ENCODE results near the gene FER.
"Not testable (repeated sequence)": the region's sequence is repeated elsewhere in the genome, so short reads cannot be mapped to it uniquely, and the experiment has no call there.

DNA sequence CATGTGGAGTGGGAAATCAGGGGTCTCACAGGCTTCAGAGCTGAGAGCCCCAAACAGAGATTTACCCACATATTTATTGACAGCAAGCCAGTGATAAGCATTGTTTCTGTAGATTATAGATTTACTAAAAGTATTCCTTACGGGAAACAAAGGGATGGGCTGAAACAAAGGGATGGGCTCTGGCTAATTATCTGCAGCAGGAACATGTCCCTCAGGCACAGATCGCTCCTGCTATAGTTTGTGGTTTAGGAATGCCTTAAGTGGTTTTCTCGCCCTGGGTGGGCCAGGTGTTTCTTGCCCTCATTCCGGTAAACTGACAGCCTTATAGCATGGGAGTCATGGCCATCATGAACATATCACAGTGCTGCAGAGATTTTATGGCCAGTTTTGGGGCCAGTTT lies 36.9 kb downstream of the FER start:
- TF ChIP-seq, protein P1, sequence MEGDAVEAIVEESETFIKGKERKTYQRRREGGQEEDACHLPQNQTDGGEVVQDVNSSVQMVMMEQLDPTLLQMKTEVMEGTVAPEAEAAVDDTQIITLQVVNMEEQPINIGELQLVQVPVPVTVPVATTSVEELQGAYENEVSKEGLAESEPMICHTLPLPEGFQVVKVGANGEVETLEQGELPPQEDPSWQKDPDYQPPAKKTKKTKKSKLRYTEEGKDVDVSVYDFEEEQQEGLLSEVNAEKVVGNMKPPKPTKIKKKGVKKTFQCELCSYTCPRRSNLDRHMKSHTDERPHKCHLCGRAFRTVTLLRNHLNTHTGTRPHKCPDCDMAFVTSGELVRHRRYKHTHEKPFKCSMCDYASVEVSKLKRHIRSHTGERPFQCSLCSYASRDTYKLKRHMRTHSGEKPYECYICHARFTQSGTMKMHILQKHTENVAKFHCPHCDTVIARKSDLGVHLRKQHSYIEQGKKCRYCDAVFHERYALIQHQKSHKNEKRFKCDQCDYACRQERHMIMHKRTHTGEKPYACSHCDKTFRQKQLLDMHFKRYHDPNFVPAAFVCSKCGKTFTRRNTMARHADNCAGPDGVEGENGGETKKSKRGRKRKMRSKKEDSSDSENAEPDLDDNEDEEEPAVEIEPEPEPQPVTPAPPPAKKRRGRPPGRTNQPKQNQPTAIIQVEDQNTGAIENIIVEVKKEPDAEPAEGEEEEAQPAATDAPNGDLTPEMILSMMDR (IDR thresholded peaks at IDR 0.05), result not testable (repeated sequence)
- TF ChIP-seq GABPA (IDR thresholded peaks at IDR 0.05; ENCODE audit: low read depth); EZH2phosphoT487 (IDR thresholded peaks at IDR 0.05; ENCODE audit: borderline replicate concordance, low read depth); NFIC (IDR thresholded peaks at IDR 0.05; ENCODE audit: borderline replicate concordance); SMC3 (IDR thresholded peaks at IDR 0.05; ENCODE audit: low read depth, low read length); TEAD4 (IDR thresholded peaks at IDR 0.05; ENCODE audit: borderline replicate concordance, insufficient read depth); FOXJ3 (CRISPR knock-in tag; IDR thresholded peaks at IDR 0.05): not testable (repeated sequence)
- TF ChIP-seq, protein P2, sequence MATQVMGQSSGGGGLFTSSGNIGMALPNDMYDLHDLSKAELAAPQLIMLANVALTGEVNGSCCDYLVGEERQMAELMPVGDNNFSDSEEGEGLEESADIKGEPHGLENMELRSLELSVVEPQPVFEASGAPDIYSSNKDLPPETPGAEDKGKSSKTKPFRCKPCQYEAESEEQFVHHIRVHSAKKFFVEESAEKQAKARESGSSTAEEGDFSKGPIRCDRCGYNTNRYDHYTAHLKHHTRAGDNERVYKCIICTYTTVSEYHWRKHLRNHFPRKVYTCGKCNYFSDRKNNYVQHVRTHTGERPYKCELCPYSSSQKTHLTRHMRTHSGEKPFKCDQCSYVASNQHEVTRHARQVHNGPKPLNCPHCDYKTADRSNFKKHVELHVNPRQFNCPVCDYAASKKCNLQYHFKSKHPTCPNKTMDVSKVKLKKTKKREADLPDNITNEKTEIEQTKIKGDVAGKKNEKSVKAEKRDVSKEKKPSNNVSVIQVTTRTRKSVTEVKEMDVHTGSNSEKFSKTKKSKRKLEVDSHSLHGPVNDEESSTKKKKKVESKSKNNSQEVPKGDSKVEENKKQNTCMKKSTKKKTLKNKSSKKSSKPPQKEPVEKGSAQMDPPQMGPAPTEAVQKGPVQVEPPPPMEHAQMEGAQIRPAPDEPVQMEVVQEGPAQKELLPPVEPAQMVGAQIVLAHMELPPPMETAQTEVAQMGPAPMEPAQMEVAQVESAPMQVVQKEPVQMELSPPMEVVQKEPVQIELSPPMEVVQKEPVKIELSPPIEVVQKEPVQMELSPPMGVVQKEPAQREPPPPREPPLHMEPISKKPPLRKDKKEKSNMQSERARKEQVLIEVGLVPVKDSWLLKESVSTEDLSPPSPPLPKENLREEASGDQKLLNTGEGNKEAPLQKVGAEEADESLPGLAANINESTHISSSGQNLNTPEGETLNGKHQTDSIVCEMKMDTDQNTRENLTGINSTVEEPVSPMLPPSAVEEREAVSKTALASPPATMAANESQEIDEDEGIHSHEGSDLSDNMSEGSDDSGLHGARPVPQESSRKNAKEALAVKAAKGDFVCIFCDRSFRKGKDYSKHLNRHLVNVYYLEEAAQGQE (IDR thresholded peaks at IDR 0.05; ENCODE audit: low read depth, low read length), result not testable (repeated sequence)
